LNCaP clone FGC (cell line): ENCODE data around the gene BEGAIN.

Experiments
- DNase-seq: peaks from one replicate; pipeline ENCODE4 v3.0.0-alpha.2; 2011; ENCODE audit warnings: low read depth
- H3K4me3 ChIP-seq: 2 replicates; pipeline ENCODE4 v1.5.1; 2011; ENCODE audit warnings: mild to moderate bottlenecking, low read depth, low read length, control low read depth
- CTCF ChIP-seq: IDR thresholded peaks from 2 replicates; pipeline ENCODE4 v1.5.1; 2012; ENCODE audit warnings: mild to moderate bottlenecking; ENCODE audit not compliant: control insufficient read depth, insufficient read depth; ENCODE audit errors: extremely low read depth

BEGAIN gene

DNA sequence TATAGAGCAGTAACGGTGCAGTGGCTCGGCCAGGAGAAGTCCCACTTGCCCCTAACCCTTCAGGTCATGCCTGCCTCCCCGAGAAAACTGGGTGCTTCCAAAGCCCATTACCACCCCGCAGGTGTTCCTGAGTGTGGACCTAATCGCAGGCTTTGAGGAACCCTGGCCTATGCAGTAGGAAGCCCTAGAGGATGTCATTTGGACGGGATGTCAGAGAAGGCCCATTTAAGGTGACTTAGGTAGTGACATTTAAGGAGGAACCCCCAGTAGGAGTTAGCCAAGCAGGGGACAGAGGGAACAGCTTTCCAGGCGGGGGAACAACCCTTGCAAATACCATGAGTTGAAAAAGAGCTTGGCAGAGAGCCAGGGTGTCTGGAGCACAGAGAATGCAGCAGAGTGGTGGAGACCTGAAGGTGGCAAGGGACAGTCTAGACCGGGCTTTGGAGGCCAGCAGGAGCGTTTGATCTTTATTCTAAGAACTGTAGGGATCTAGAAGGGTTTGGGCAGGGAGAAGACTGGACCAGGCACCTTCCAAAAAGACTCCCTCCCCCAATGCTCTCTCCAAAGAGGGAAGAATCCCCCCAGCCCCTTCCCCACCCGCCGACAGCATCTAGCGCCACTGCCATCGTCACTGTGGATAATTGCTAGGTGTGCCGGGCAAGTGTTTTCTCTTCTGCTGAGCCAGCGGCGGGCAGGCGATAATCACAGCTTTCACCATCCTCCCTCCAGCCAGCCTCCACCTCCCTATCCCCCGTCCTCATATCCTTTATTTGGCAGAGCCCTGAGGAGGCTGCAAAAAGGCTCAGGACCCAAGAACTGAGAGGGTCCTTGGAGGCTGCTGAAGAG lies 33.3 kb upstream of the BEGAIN start:
- DNase-seq: no peak
- H3K4me3 ChIP-seq: no peak overlapping the region
- TF ChIP-seq CTCF: no peak

GRCh38 chr14:100619396-100620254 lies 32.4 kb upstream of the BEGAIN start:
- TF ChIP-seq CTCF: no peak
- no peak overlapping the region for H3K4me3 ChIP-seq
- DNase-seq: no peak

DNA sequence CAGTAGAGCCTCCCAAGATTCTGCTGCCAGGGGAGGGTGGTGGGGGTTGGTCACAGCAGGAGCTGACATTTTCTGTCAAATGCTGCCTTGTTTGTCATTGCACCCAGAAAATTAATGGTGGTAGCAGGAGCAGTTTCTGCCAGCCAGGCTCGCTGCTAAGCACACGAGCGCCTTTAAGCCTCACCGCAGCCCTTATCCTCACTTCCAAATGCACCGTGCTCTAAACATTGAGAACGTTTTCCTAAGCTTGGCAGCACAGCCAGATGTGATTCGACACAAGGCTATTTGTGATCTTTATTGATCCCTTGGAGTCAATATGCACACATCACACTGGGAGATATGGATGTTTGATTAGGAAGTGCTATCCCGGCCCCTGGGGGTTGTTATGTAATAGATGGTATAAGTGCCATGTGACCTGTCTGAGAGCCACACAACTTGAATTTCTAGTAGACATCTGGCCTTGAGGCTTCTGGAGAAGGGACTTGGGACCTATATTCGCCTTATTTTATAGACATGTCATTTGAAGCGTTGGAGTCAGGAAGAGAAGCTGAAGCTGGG lies 31.6 kb upstream of the BEGAIN start:
- no peak overlapping the region for H3K4me3 ChIP-seq
- no peak for DNase-seq
- no peak for TF ChIP-seq CTCF

DNA sequence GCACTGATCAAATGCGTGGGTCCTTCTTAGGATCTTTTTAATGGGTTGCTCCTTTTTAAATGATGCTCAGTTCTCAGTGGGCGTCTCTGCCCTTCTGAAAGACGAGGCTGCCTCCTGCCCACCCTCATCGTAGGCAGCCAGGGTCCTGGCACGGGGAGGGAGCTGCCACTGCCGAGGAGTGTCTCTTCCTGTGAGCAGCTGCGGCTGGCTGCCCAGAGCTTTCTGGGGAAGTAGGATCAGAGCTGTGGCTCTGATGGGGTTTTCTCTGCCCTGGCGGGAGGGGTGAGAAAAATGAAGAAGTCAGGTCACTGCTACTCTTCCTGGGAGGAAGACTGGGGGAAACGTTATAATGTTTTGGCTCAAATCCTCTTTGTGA lies 31.1 kb upstream of the BEGAIN start:
- no peak for DNase-seq
- H3K4me3 ChIP-seq: no peak overlapping the region
- no peak for TF ChIP-seq CTCF

GRCh38 chr14:100617410-100618317 lies 30.4 kb upstream of the BEGAIN start:
- no peak overlapping the region for H3K4me3 ChIP-seq
- no peak for DNase-seq
- TF ChIP-seq CTCF: no peak

GRCh38 chr14:100616854-100617409 lies 29.7 kb upstream of the BEGAIN start:
- DNase-seq: no peak
- no peak overlapping the region for H3K4me3 ChIP-seq
- TF ChIP-seq CTCF: no peak
